ENCODE measurements around the gene EXOC5. TPM values are rescaled to one million over a fixed set of nuclear protein-coding genes. Genes with fewer than 3 reads are reported as not detected.

EXOC5 gene
- total and polyA plus RNA-seq, 10 donors = 8.8 to 77.2 (median 55.7) TPM

- intact Hi-C loops (cut with DNase I; ENCODE audit: low total_unique reads) = no loop called here
- Histone ChIP-seq H3K27me3 (replicated peaks in 1 of 7) (no peaks in the 10 kb centered on the region), H3K36me3 (peaks cover 0 to 74% (median 32%) of the 10 kb centered on the region in 6 donors), H3K4me3 (no peak overlapping the region), H3K27ac (no peak overlapping the region), H3K4me1 (peaks cover under 1 to 18% (median 7%) of the 10 kb centered on the region in 6 donors), H3K9me3 (no peaks in the 10 kb centered on the region)
- DNase-seq = no peak
- 96 to 99% (median 97%) methylated on average over 3 of the region's 3 CpGs for WGBS, 5 donors
- no peak for TF ChIP-seq POLR2AphosphoS5 (IDR thresholded peaks at IDR 0.05)
- TF ChIP-seq POLR2A (IDR thresholded peaks at IDR 0.05) = no peak
- no peak for TF ChIP-seq CTCF (IDR thresholded peaks at IDR 0.05 in 8 of 11, conservative IDR thresholded peaks at IDR 0.05 in 3 of 11)
Measured at GRCh38 chr14:57277062-57277461, 8.4 kb upstream of the EXOC5 start.

GRCh38 chr14:57275023-57275664 is 6.4 kb upstream of the EXOC5 start:
- WGBS, 5 donors = 90 to 96% (median 93%) methylated on average over 2 of the region's 2 CpGs
- TF ChIP-seq POLR2AphosphoS5 (IDR thresholded peaks at IDR 0.05) (no peak), POLR2A (IDR thresholded peaks at IDR 0.05) (no peak), CTCF (IDR thresholded peaks at IDR 0.05 in 8 of 11, conservative IDR thresholded peaks at IDR 0.05 in 3 of 11) (no peak)
- peaks cover 0 to 55% (median 16%) of the 10 kb centered on the region in 6 donors for H3K36me3 ChIP-seq
- H3K27ac ChIP-seq = no peak overlapping the region
- H3K9me3 ChIP-seq = no peaks in the 10 kb centered on the region
- no peak overlapping the region for H3K4me3 ChIP-seq
- intact Hi-C loops (cut with DNase I; ENCODE audit: low total_unique reads) = no loop called here
- DNase-seq = no peak
- H3K27me3 ChIP-seq (replicated peaks in 1 of 7) = no peaks in the 10 kb centered on the region
- H3K4me1 ChIP-seq = peaks cover 14 to 37% (median 26%) of the 10 kb centered on the region in 6 donors

DNA sequence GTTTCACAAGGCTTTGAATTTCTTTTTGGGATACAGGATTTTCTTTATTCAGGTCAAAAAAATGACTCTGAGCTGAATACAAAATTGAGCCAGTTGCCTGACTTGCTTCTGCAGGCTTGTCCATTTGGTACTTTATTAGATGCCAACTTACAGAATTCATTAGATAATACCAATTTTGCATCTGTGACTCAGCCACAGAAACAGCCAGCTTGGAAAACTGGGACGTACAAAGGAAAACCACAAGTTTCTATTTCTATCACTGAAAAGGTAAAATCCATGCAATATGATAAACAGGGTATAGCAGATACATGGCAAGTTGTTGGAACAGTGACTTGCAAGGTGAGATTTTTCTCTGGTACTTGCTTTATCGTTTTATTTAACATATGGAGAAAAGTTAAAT is 5.8 kb upstream of the EXOC5 start:
- intact Hi-C loops (cut with DNase I; ENCODE audit: low total_unique reads) = no loop called here
- no peak for TF ChIP-seq POLR2A (IDR thresholded peaks at IDR 0.05)
- no peak for TF ChIP-seq CTCF (IDR thresholded peaks at IDR 0.05 in 8 of 11, conservative IDR thresholded peaks at IDR 0.05 in 3 of 11)
- no peak overlapping the region for H3K4me3 ChIP-seq

GRCh38 chr14:57273236-57273635 is 4.5 kb upstream of the EXOC5 start:
- intact Hi-C loops (cut with DNase I; ENCODE audit: low total_unique reads) = no loop called here
- no peak overlapping the region for H3K27ac ChIP-seq
- 80 to 93% (median 85%) methylated on average over 1 of the region's 1 CpG for WGBS, 5 donors

More for the DNA sequence above, 5.8 kb upstream of the EXOC5 start:
- Histone ChIP-seq H3K9me3 (no peaks in the 10 kb centered on the region), H3K4me1 (peaks cover 18 to 43% (median 31%) of the 10 kb centered on the region in 6 donors), H3K27ac (no peak overlapping the region), H3K27me3 (replicated peaks in 1 of 7) (no peaks in the 10 kb centered on the region), H3K36me3 (peaks cover 0 to 53% (median 13%) of the 10 kb centered on the region in 6 donors)
- no peak for DNase-seq
- 80 to 88% (median 83%) methylated on average over 2 of the region's 2 CpGs for WGBS, 5 donors

More at GRCh38 chr14:57273236-57273635, 4.5 kb upstream of the EXOC5 start:
- Histone ChIP-seq H3K9me3 (no peaks in the 10 kb centered on the region), H3K4me1 (peaks cover 18 to 45% (median 32%) of the 10 kb centered on the region in 6 donors), H3K4me3 (no peak overlapping the region), H3K27me3 (replicated peaks in 1 of 7) (no peaks in the 10 kb centered on the region), H3K36me3 (peaks cover 0 to 41% (median 13%) of the 10 kb centered on the region in 6 donors)
- DNase-seq = no peak
- TF ChIP-seq POLR2A (IDR thresholded peaks at IDR 0.05) = no peak
- TF ChIP-seq CTCF (IDR thresholded peaks at IDR 0.05 in 8 of 11, conservative IDR thresholded peaks at IDR 0.05 in 3 of 11) = no peak
- no peak for TF ChIP-seq POLR2AphosphoS5 (IDR thresholded peaks at IDR 0.05)
